K562 (cell line): ENCODE data around the gene GPR3. TPM values are rescaled to one million over a fixed set of nuclear protein-coding genes. Genes with fewer than 3 reads are reported as not detected.
"Not testable (repeated sequence)": the region's sequence is repeated elsewhere in the genome, so short reads cannot be mapped to it uniquely, and the experiment has no call there.

Experiments
- ATAC-seq: fragments of 200-7000 bp; cut with Tn5 transposase; 3 replicates; pipeline ENCODE4 v1.9.1; 2020; ENCODE audit warnings: moderate library complexity
- BruUV-seq: library from RNA; stranded (reverse); fragments of 400-500 nt; replicated peaks from 2 replicates; lab custom pipeline; 2021; lab: Mats Ljungman, UMichigan
- CTCF ChIA-PET: fragments of 300-600 bp; formaldehyde crosslinking; extraction: SDS; loops from one replicate; lab custom pipeline; 2021; ENCODE audit warnings: low intra/inter-chr PET ratio; lab: Yijun Ruan, JAX
- POLR2A ChIA-PET: fragments of 300-600, 350-650 bp; sonication (Branson Sonifier 250); formaldehyde crosslinking; extraction: SDS; loops from one replicate; lab custom pipeline; 2021; ENCODE audit warnings: antibody characterized with exemption, inconsistent platforms; lab: Yijun Ruan, JAX
- DNase-seq, 4 experiments: peaks; one replicate each; pipeline versions ENCODE4 v3.0.0 to v3.0.0-alpha.2; 2011 to 2018; ENCODE audit warnings: low spot score in 3 of 4, mixed read lengths in 3 of 4; ENCODE audit errors: extremely low read depth in 1 of 4
- FAIRE-seq: peaks from 2 replicates; lab custom pipeline; 2011; peaks lifted over from hg19 to GRCh38; lab: Jason Lieb, UNC
- H2AFZ ChIP-seq: 2 replicates; pipeline ENCODE4 v1.6.0; 2011; ENCODE audit warnings: low read depth, low read length, control low read depth, inconsistent platforms
- H3K27ac ChIP-seq: fragments of 200-600 bp; 3 replicates; pipeline ENCODE4 v1.8.0; 2011; ENCODE audit warnings: low read depth, mild to moderate bottlenecking, control low read depth, inconsistent platforms, low read length, moderate library complexity, mixed read lengths; ENCODE audit errors: extremely low read depth
- H3K27me3 ChIP-seq, 2 experiments: fragments of 300-600 bp in 1 of 2; 2 replicates in 1 of 2; 3 replicates in 1 of 2; pipeline versions ENCODE4 v1.6.0 to v1.8.0; 2011; ENCODE audit warnings: inconsistent platforms in 2 of 2, low read length in 2 of 2, mild to moderate bottlenecking in 1 of 2, mixed read lengths in 1 of 2, moderate library complexity in 1 of 2; ENCODE audit not compliant: control insufficient read depth in 2 of 2, insufficient read depth in 2 of 2
- H3K36me3 ChIP-seq: fragments of 300-600 bp; 3 replicates; pipeline ENCODE4 v1.8.0; 2011; ENCODE audit warnings: mild to moderate bottlenecking, low read length, inconsistent platforms; ENCODE audit not compliant: control insufficient read depth, insufficient read depth
- H3K4me1 ChIP-seq, 2 experiments: fragments of 200-600 bp in 1 of 2; replicated peaks in 1 of 2; 2 replicates in 1 of 2; 3 replicates in 1 of 2; pipeline versions ENCODE4 v1.5.1 to v1.8.0; 2011; ENCODE audit warnings: inconsistent platforms in 2 of 2, low read length in 2 of 2, mild to moderate bottlenecking in 1 of 2, mixed read lengths in 1 of 2, moderate library complexity in 1 of 2; ENCODE audit not compliant: control insufficient read depth in 2 of 2, insufficient read depth in 2 of 2
- H3K4me2 ChIP-seq: 2 replicates; pipeline ENCODE4 v1.6.1; 2011; ENCODE audit warnings: low read length, control low read depth, inconsistent platforms, mixed read lengths; ENCODE audit not compliant: insufficient read depth
- H3K4me3 ChIP-seq: fragments of 200-600 bp; sonication (generic), shearing (Covaris generic); 2 replicates; pipeline ENCODE4 v1.5.1; 2016; ENCODE audit warnings: control low read depth, inconsistent platforms
- H3K79me2 ChIP-seq: fragments of 200-600 bp; 3 replicates; pipeline ENCODE4 v1.8.0; 2011; ENCODE audit warnings: low read length, inconsistent platforms; ENCODE audit not compliant: control insufficient read depth, insufficient read depth
- H3K9ac ChIP-seq, 2 experiments: 2 replicates each; pipeline versions ENCODE4 v1.6.0 to v1.6.1; 2011; ENCODE audit warnings: low read depth in 2 of 2, low read length in 2 of 2, control low read depth in 1 of 2, inconsistent platforms in 1 of 2, mild to moderate bottlenecking in 1 of 2, mixed read lengths in 1 of 2; ENCODE audit not compliant: insufficient read depth in 1 of 2
- H3K9me1 ChIP-seq: one replicate; pipeline ENCODE4 v1.6.0; 2011; ENCODE audit warnings: inconsistent platforms, mild to moderate bottlenecking, low read length, moderate library complexity; ENCODE audit not compliant: control insufficient read depth, insufficient read depth
- H3K9me3 ChIP-seq: replicated peaks from 2 replicates; pipeline ENCODE4 v1.5.1; 2011; ENCODE audit warnings: low read depth, low read length, inconsistent platforms; ENCODE audit not compliant: control insufficient read depth, insufficient read depth
- H4K20me1 ChIP-seq: replicated peaks from 2 replicates; pipeline ENCODE4 v1.6.1; 2011; ENCODE audit warnings: low read length, inconsistent platforms, mixed read lengths; ENCODE audit not compliant: control insufficient read depth, insufficient read depth
- CTCF ChIP-seq, 3 experiments: IDR thresholded peaks in 2 of 3; conservative IDR thresholded peaks in 1 of 3; 2 replicates each; pipeline ENCODE4 v1.5.1; 2011 to 2012; ENCODE audit warnings: low read length in 3 of 3, mild to moderate bottlenecking in 3 of 3, control low read depth in 2 of 3, improper control_type of control experiment in 1 of 3, inconsistent platforms in 1 of 3, low read depth in 1 of 3, mixed read lengths in 1 of 3, moderate library complexity in 1 of 3; ENCODE audit not compliant: insufficient read depth in 2 of 3
- POLR2A ChIP-seq: fragments of 450-650 bp; conservative IDR thresholded peaks from 2 replicates; pipeline ENCODE4 v1.6.1; 2016
- RBM22 ChIP-seq: fragments of 200-400 bp; formaldehyde crosslinking; IDR thresholded peaks from 2 replicates; pipeline ENCODE4 v1.6.1; 2018; ENCODE audit warnings: low read length, low read depth; ENCODE audit not compliant: poor library complexity, severe bottlenecking
- ZBTB33 ChIP-seq: sonication (generic); formaldehyde crosslinking; IDR thresholded peaks from 2 replicates; pipeline ENCODE4 v1.8.1; 2023; ENCODE audit warnings: mild to moderate bottlenecking, missing genetic modification reagents
- WGBS: fragments of 100-300 bp; shearing (Covaris generic); methylation state at CpG from one replicate; pipeline ENCODE4 v1.1.6; 2016; ENCODE audit warnings: low coverage, mixed read lengths; ENCODE audit not compliant: insufficient coverage; ENCODE audit errors: missing lambda C conversion rate; 5-methylcytosine and 5-hydroxymethylcytosine counted together
- in situ Hi-C: fragments of 300-500 bp; cut with MboI; formaldehyde crosslinking; loops from 4 replicates; pipeline ENCODE4 v1.15.0; 2018; ENCODE audit warnings: inconsistent platforms, mixed read lengths
- intact Hi-C: fragments of 100-400 bp; cut with micrococcal nuclease; formaldehyde crosslinking; loops from 2 replicates; pipeline ENCODE4 v1.14.2; 2022
- polyA plus RNA-seq, 8 experiments: library from polyadenylated mRNA; depleted of rRNA in 4 of 8; stranded (reverse) in 5 of 8; unstranded in 3 of 8; fragments of >200 nt; fragmentation: Nextera tagmentation in 2 of 8; fragmentation: Illumina TruSeq in 1 of 8; extraction: Ambion mirVana in 2 of 8; extraction: Trizol in 1 of 8; gene quantifications; 2 replicates each; pipeline versions ENCODE4 v1.2.1 to v1.2.3, GENCODE V29; 2011 to 2014; ENCODE audit warnings: inconsistent platforms in 1 of 8, missing spikeins in 1 of 8
- total RNA-seq, 7 experiments: library from RNA; depleted of rRNA in 6 of 7; stranded (reverse); fragments of >200 nt in 6 of 7; fragmentation: Illumina TruSeq in 2 of 7; extraction: Trizol in 2 of 7; gene quantifications; 2 replicates each; pipeline versions ENCODE4 v1.2.1 to v1.2.3, GENCODE V29; 2011 to 2021; ENCODE audit warnings: low replicate concordance in 1 of 7

GPR3 gene
- total and polyA plus RNA-seq, 9 of the 15 experiments (the other 6 are each of a cell fraction or from before 2014, with no cell fraction given), result 0.24 to 11.5 (median 3.7) TPM

GRCh38 chr1:27405598-27406361 is 13.4 kb downstream of the GPR3 start:
- H4K20me1 ChIP-seq, DNase-seq, H3K9me3 ChIP-seq, BruUV-seq, H3K27ac ChIP-seq, intact Hi-C loops, in situ Hi-C loops, H2AFZ ChIP-seq, H3K4me2 ChIP-seq, H3K9me1 ChIP-seq, H3K27me3 ChIP-seq, FAIRE-seq, H3K79me2 ChIP-seq, H3K4me3 ChIP-seq, CTCF ChIA-PET: not testable (repeated sequence)
- peak; percentile 22 for ATAC-seq
- H3K9ac ChIP-seq, result peak overlapping the region in 1 of 2 experiments; percentile 53; a peak in 1 of 4 replicates
- 0 out of 2 replicates have a peak, but pooled peaks have one; percentile 16 for TF ChIP-seq POLR2A
- peak; percentile 99 for TF ChIP-seq ZBTB33 (CRISPR knock-in tag)
- 0 out of 6 replicates have a peak, but pooled peaks of 1 of the 3 experiments have one; percentile 12 for TF ChIP-seq CTCF (IDR thresholded peaks at IDR 0.05 in 2 of 3, conservative IDR thresholded peaks at IDR 0.05 in 1 of 3; ENCODE audit: insufficient read depth in 2 of 3, low read depth in 1 of 3, low read length in 3 of 3)
- peak; percentile 42 for TF ChIP-seq RBM22
- POLR2A ChIA-PET, result interaction anchor here (0.5 to 2.2 kb wide), 5 partner anchors 8 to 1706 kb away, joined by 3 to 11 read pairs (median 3); no protein-coding TSS in a partner anchor
- WGBS, result 88% methylated on average over 15 of the region's 18 CpGs
- H3K4me1 ChIP-seq, result peaks cover 0 to 12% of the 10 kb centered on the region in 2 experiments; a peak in 2 of 5 replicates
- H3K36me3 ChIP-seq, result peaks cover 58% of the 10 kb centered on the region
